Measurements from ENCODE around the gene KCNS1.

GRCh38 chr20:45112754-45113153 lies 11.8 kb upstream of the KCNS1 start:
- TF ChIP-seq CTCF (IDR thresholded peaks at IDR 0.05) (no peak), POLR2A (IDR thresholded peaks at IDR 0.05) (no peak)
